AG09309 (cell line): ENCODE results near the gene DNAH11.
"Not testable (repeated sequence)": the region's sequence is repeated elsewhere in the genome, so short reads cannot be mapped to it uniquely, and the experiment has no call there.

ENCODE experiments used
- DNase-seq: peaks from one replicate; pipeline ENCODE4 v3.0.0-alpha.2; 2010; ENCODE audit warnings: low read depth
- H3K4me3 ChIP-seq: 2 replicates; pipeline ENCODE4 v1.5.1; 2011; ENCODE audit warnings: mild to moderate bottlenecking, low read depth, low read length, moderate library complexity; ENCODE audit not compliant: control insufficient read depth
- CTCF ChIP-seq: IDR thresholded peaks from 2 replicates; pipeline ENCODE4 v1.5.1; 2011; ENCODE audit warnings: mild to moderate bottlenecking, low read depth, low read length, inconsistent platforms; ENCODE audit not compliant: insufficient read depth, control insufficient read depth; ENCODE audit errors: missing control alignments

DNAH11 gene

GRCh38 chr7:21916629-21917028 lies 373.8 kb downstream of the DNAH11 start:
- DNase-seq, result no peak
- TF ChIP-seq CTCF, result no peak
- H3K4me3 ChIP-seq, result no peak overlapping the region

- no peak for TF ChIP-seq CTCF
- DNase-seq, result no peak
- no peak overlapping the region for H3K4me3 ChIP-seq
Measured at GRCh38 chr7:21918216-21918615, 375.4 kb downstream of the DNAH11 start.

- H3K4me3 ChIP-seq, result no peak overlapping the region
- no peak for DNase-seq
- TF ChIP-seq CTCF, result no peak
Measured at GRCh38 chr7:21920936-21921335, 378.1 kb downstream of the DNAH11 start.

GRCh38 chr7:21922605-21923004 lies 379.8 kb downstream of the DNAH11 start:
- TF ChIP-seq CTCF, result no peak
- DNase-seq, result no peak
- no peak overlapping the region for H3K4me3 ChIP-seq

GRCh38 chr7:21923658-21924057 lies 380.8 kb downstream of the DNAH11 start:
- no peak for TF ChIP-seq CTCF
- DNase-seq, result no peak
- no peak overlapping the region for H3K4me3 ChIP-seq

GRCh38 chr7:21926448-21926847 lies 383.6 kb downstream of the DNAH11 start:
- no peak for DNase-seq
- no peak for TF ChIP-seq CTCF
- H3K4me3 ChIP-seq, result no peak overlapping the region

- H3K4me3 ChIP-seq, result no peak overlapping the region
- DNase-seq, result no peak
- no peak for TF ChIP-seq CTCF
Measured at GRCh38 chr7:21927693-21928092, 384.9 kb downstream of the DNAH11 start.

GRCh38 chr7:21933293-21933692 lies 390.5 kb downstream of the DNAH11 start:
- H3K4me3 ChIP-seq, DNase-seq: not testable (repeated sequence)
